ENCODE measurements around the gene ITPRID1. TPM values are rescaled to one million over a fixed set of nuclear protein-coding genes. Genes with fewer than 3 reads are reported as not detected.

Gene ITPRID1
- total RNA-seq, 1 experiment from 2014 or later, result not detected

GRCh38 chr7:31493714-31494181 is 20.1 kb upstream of the ITPRID1 start:
- no peaks in the 10 kb centered on the region for H3K79me2 ChIP-seq (ENCODE audit: insufficient read depth, low read length)
- BruUV-seq (replicated peaks), result no TSS peak
- no peak overlapping the region for H2AFZ ChIP-seq (ENCODE audit: low read depth, low read length, poor library complexity, severe bottlenecking)
- CTCF ChIA-PET, result no interaction called here
- RAD21 ChIA-PET (ENCODE audit: low non-redundant PET in 1 of 2, low total read pairs in 2 of 2, uncharacterized antibody in 2 of 2, unreplicated experiment in 2 of 2), result no interaction called here
- H3K27ac ChIP-seq (ENCODE audit: low read depth, low read length), result no peak overlapping the region
- H3K27me3 ChIP-seq (ENCODE audit: insufficient read depth, low read length), result peaks cover 13% of the 10 kb centered on the region; the same call in 1 of the 2 replicates
- H3K9ac ChIP-seq (ENCODE audit: low read length), result no peak overlapping the region
- ATAC-seq (no peak), DNase-seq (ENCODE audit: low read depth, low spot score) (no peak)
- H3K4me1 ChIP-seq (ENCODE audit: control insufficient read depth in 1 of 2, insufficient read depth in 2 of 2, low read length in 2 of 2), result no peaks in the 10 kb centered on the region
- H3K4me2 ChIP-seq (ENCODE audit: low read length), result no peak overlapping the region
- POLR2A ChIA-PET, result no interaction called here
- no peaks in the 10 kb centered on the region for H4K20me1 ChIP-seq (ENCODE audit: insufficient read depth)
- H3K36me3 ChIP-seq (ENCODE audit: control insufficient read depth in 1 of 2, insufficient read depth in 2 of 2, low read length in 2 of 2), result no peaks in the 10 kb centered on the region
- no peaks in the 10 kb centered on the region for H3K9me3 ChIP-seq (ENCODE audit: control insufficient read depth in 1 of 2, insufficient read depth in 1 of 2, low read depth in 1 of 2, low read length in 2 of 2)
- no peak for TF ChIP-seq SP1 (IDR thresholded peaks at IDR 0.05; ENCODE audit: low read depth)
- no peak for TF ChIP-seq POLR2AphosphoS5 (IDR thresholded peaks at IDR 0.05; ENCODE audit: low read depth, low read length)
- TF ChIP-seq ZBTB33 (IDR thresholded peaks at IDR 0.05; ENCODE audit: extremely low read depth, insufficient replicate concordance, low read length), result no peak
- TF ChIP-seq MAX (IDR thresholded peaks at IDR 0.05), result no peak
- TF ChIP-seq EGR1 (IDR thresholded peaks at IDR 0.05; ENCODE audit: low read depth), result no peak
- no peak for TF ChIP-seq CTCF (IDR thresholded peaks at IDR 0.05 in 2 of 3, conservative IDR thresholded peaks at IDR 0.05 in 1 of 3; ENCODE audit: borderline replicate concordance in 1 of 3, insufficient read depth in 1 of 3, low read depth in 2 of 3, low read length in 2 of 3)
- TF ChIP-seq FOSL1 (IDR thresholded peaks at IDR 0.05; ENCODE audit: low read depth), result no peak
- TF ChIP-seq EZH2phosphoT487 (IDR thresholded peaks at IDR 0.05; ENCODE audit: borderline replicate concordance), result no peak
- no peak for TF ChIP-seq CBX3 (IDR thresholded peaks at IDR 0.05; ENCODE audit: low read depth)
- TF ChIP-seq RAD21 (IDR thresholded peaks at IDR 0.05; ENCODE audit: low read depth), result no peak
- no peak for TF ChIP-seq REST (IDR thresholded peaks at IDR 0.05; ENCODE audit: low read depth)
- TF ChIP-seq SRF (IDR thresholded peaks at IDR 0.05; ENCODE audit: low read depth), result no peak
- no peak for TF ChIP-seq SIN3A (IDR thresholded peaks at IDR 0.05; ENCODE audit: low read depth)
- TF ChIP-seq ZNF274 (IDR thresholded peaks at IDR 0.05; ENCODE audit: low read depth, low read length), result no peak
- no peak for TF ChIP-seq YY1 (IDR thresholded peaks at IDR 0.05; ENCODE audit: extremely low read depth, insufficient replicate concordance, low read depth, low read length)
- no peaks in the 10 kb centered on the region for H3K9me2 ChIP-seq (ENCODE audit: insufficient read depth)
- H3K4me3 ChIP-seq (replicated peaks in 1 of 2; ENCODE audit: low read depth in 1 of 2, low read length in 2 of 2), result no peak overlapping the region
- intact Hi-C loops (cut with micrococcal nuclease), result no loop called here

Measured in HCT116 (cell line).